IPS-15b (cell line): ENCODE results near the gene RDH12.
"Not testable (repeated sequence)": the region's sequence is repeated elsewhere in the genome, so short reads cannot be mapped to it uniquely, and the experiment has no call there.

ENCODE experiments used
- H3K27me3 ChIP-seq: one replicate; pipeline ENCODE4 v1.6.1; 2013; ENCODE audit warnings: low read length; ENCODE audit not compliant: control insufficient read depth, insufficient read depth
- H3K36me3 ChIP-seq: one replicate; pipeline ENCODE4 v1.6.1; 2013; ENCODE audit warnings: low read length; ENCODE audit not compliant: control insufficient read depth, insufficient read depth
- H3K4me1 ChIP-seq: one replicate; pipeline ENCODE4 v1.6.1; 2013; ENCODE audit warnings: mild to moderate bottlenecking, low read length; ENCODE audit not compliant: control insufficient read depth, insufficient read depth
- H3K4me3 ChIP-seq: one replicate; pipeline ENCODE4 v1.5.1; 2013; ENCODE audit warnings: low read depth, low read length
- H3K9ac ChIP-seq: one replicate; pipeline ENCODE4 v1.6.1; 2013; ENCODE audit warnings: low read depth, mild to moderate bottlenecking, low read length
- H3K9me3 ChIP-seq: one replicate; pipeline ENCODE4 v1.6.1; 2013; ENCODE audit warnings: mild to moderate bottlenecking, low read length; ENCODE audit not compliant: control insufficient read depth, insufficient read depth

Gene RDH12

GRCh38 chr14:67701492-67701891, at the start of gene RDH12:
Gene RDH12 (plus strand): TSS chr14:67701886. CDS start chr14:67722643, 20,757 bp downstream.
- H3K9me3 ChIP-seq, H3K36me3 ChIP-seq, H3K4me1 ChIP-seq, H3K4me3 ChIP-seq, H3K27me3 ChIP-seq, H3K9ac ChIP-seq: not testable (repeated sequence)

- peaks cover 9% of the 10 kb centered on the region for H3K36me3 ChIP-seq
Observed at GRCh38 chr14:67652189-67652588, 49.5 kb upstream of the RDH12 start.

GRCh38 chr14:67653651-67654280, 47.9 kb upstream of the RDH12 start:
- no peaks in the 10 kb centered on the region for H3K27me3 ChIP-seq
- no peaks in the 10 kb centered on the region for H3K9me3 ChIP-seq
- no peak overlapping the region for H3K9ac ChIP-seq
- H3K4me1 ChIP-seq, result no peaks in the 10 kb centered on the region
- peaks cover 9% of the 10 kb centered on the region for H3K36me3 ChIP-seq
- no peak overlapping the region for H3K4me3 ChIP-seq

More at GRCh38 chr14:67652189-67652588, 49.5 kb upstream of the RDH12 start:
- no peaks in the 10 kb centered on the region for H3K9me3 ChIP-seq
- no peak overlapping the region for H3K4me3 ChIP-seq
- no peaks in the 10 kb centered on the region for H3K27me3 ChIP-seq
- no peaks in the 10 kb centered on the region for H3K4me1 ChIP-seq
- H3K9ac ChIP-seq, result no peak overlapping the region

- no peak overlapping the region for H3K4me3 ChIP-seq
- no peaks in the 10 kb centered on the region for H3K9me3 ChIP-seq
- no peaks in the 10 kb centered on the region for H3K4me1 ChIP-seq
- no peaks in the 10 kb centered on the region for H3K27me3 ChIP-seq
- no peak overlapping the region for H3K9ac ChIP-seq
- no peaks in the 10 kb centered on the region for H3K36me3 ChIP-seq
Observed at GRCh38 chr14:67663633-67664032, 38.1 kb upstream of the RDH12 start.

GRCh38 chr14:67665868-67666267, 35.8 kb upstream of the RDH12 start:
- H3K4me1 ChIP-seq, result no peaks in the 10 kb centered on the region
- no peaks in the 10 kb centered on the region for H3K9me3 ChIP-seq
- no peaks in the 10 kb centered on the region for H3K27me3 ChIP-seq
- no peak overlapping the region for H3K9ac ChIP-seq
- no peaks in the 10 kb centered on the region for H3K36me3 ChIP-seq
- no peak overlapping the region for H3K4me3 ChIP-seq

GRCh38 chr14:67666750-67667449, 34.8 kb upstream of the RDH12 start:
- Histone ChIP-seq H3K4me3 (no peak overlapping the region), H3K4me1 (no peaks in the 10 kb centered on the region), H3K9ac (no peak overlapping the region), H3K36me3 (no peaks in the 10 kb centered on the region), H3K27me3 (no peaks in the 10 kb centered on the region), H3K9me3 (no peaks in the 10 kb centered on the region)

GRCh38 chr14:67668559-67668958, 33.1 kb upstream of the RDH12 start:
- Histone ChIP-seq H3K9ac (no peak overlapping the region), H3K4me3 (no peak overlapping the region), H3K9me3 (no peaks in the 10 kb centered on the region), H3K27me3 (no peaks in the 10 kb centered on the region), H3K36me3 (no peaks in the 10 kb centered on the region), H3K4me1 (no peaks in the 10 kb centered on the region)

GRCh38 chr14:67673451-67673850, 28.2 kb upstream of the RDH12 start:
- H3K27me3 ChIP-seq, result no peaks in the 10 kb centered on the region
- H3K4me1 ChIP-seq, result no peaks in the 10 kb centered on the region
- H3K9me3 ChIP-seq, result no peaks in the 10 kb centered on the region
- no peak overlapping the region for H3K9ac ChIP-seq
- H3K36me3 ChIP-seq, result peaks cover 3% of the 10 kb centered on the region
- H3K4me3 ChIP-seq, result peak overlapping the region; percentile 63

GRCh38 chr14:67674139-67674479, 27.6 kb upstream of the RDH12 start:
- H3K9me3 ChIP-seq, result no peaks in the 10 kb centered on the region
- peak overlapping the region; percentile 63 for H3K4me3 ChIP-seq
- peaks cover 8% of the 10 kb centered on the region for H3K36me3 ChIP-seq
- peak overlapping the region; percentile 94 for H3K9ac ChIP-seq
- H3K27me3 ChIP-seq, result no peaks in the 10 kb centered on the region
- no peaks in the 10 kb centered on the region for H3K4me1 ChIP-seq

GRCh38 chr14:67674480-67675218, 27.0 kb upstream of the RDH12 start, which contains the start of gene VTI1B:
Gene VTI1B (minus strand): TSS chr14:67674632. CDS start chr14:67674489, 143 bp downstream.
- peak within 1 kb of the TSS; percentile 63 for H3K4me3 ChIP-seq

GRCh38 chr14:67675219-67675582, 26.5 kb upstream of the RDH12 start:
- no peaks in the 10 kb centered on the region for H3K9me3 ChIP-seq
- peak overlapping the region; percentile 63 for H3K4me3 ChIP-seq
- H3K9ac ChIP-seq, result peak overlapping the region; percentile 94
- no peaks in the 10 kb centered on the region for H3K27me3 ChIP-seq
- H3K4me1 ChIP-seq, result no peaks in the 10 kb centered on the region
- peaks cover 11% of the 10 kb centered on the region for H3K36me3 ChIP-seq

More at GRCh38 chr14:67674480-67675218, 27.0 kb upstream of the RDH12 start, which contains the start of gene VTI1B:
- H3K9me3 ChIP-seq, result no peaks in the 10 kb centered on the region
- H3K4me1 ChIP-seq, result no peaks in the 10 kb centered on the region
- H3K27me3 ChIP-seq, result no peaks in the 10 kb centered on the region
- peak within 1 kb of the TSS; percentile 94 for H3K9ac ChIP-seq
- H3K36me3 ChIP-seq, result peaks cover 9% of the 10 kb centered on the region
